ENCODE measurements around the gene IL11. TPM values are rescaled to one million over a fixed set of nuclear protein-coding genes. Genes with fewer than 3 reads are reported as not detected.

IL11 gene
- polyA plus RNA-seq, 12 donors = 0.14 to 0.53 (median 0.30) TPM; not detected in 2

- DNase-seq = no peak
Measured at GRCh38 chr19:55373993-55374757, 3.9 kb upstream of the IL11 start.

GRCh38 chr19:55373306-55373992 lies 3.2 kb upstream of the IL11 start:
- DNase-seq = no peak

DNA sequence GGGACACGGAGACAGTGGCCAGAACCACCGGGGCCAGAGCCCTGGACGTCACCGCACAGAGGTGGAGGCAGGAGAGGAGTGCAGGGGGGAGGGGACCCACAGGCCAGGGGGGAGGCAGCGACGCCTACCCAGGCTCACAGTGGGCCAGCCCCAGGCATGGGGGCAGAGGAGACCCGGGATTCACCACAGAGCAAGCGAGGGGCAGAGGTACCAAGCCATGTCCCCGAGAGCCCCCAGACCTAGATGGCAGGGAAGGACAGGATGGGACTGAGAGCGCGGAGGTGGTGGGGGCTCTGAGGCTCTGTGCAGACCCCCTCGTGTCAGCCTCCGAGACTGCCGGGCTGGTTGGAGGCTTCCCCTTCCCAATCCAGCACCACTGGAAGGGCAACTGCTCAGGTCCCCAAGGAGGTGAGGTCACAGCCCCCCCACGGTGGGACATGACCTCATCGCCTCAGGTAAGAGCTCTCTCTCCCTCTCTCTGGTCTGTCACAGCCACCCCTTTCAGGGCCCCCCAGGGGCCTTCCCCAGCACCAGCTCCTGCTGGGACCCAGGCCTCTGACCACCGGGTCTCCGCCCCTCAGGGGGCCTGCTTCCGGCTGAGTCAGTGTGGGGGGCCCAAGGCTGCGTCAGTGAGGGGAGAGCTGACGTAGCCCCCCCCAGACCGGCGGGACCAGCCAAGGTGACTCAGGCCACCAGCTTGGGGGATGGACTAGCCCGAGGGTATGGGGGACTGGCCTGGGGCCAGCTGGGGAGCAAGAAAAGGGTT lies 2.2 kb upstream of the IL11 start:
- no peak for DNase-seq

DNA sequence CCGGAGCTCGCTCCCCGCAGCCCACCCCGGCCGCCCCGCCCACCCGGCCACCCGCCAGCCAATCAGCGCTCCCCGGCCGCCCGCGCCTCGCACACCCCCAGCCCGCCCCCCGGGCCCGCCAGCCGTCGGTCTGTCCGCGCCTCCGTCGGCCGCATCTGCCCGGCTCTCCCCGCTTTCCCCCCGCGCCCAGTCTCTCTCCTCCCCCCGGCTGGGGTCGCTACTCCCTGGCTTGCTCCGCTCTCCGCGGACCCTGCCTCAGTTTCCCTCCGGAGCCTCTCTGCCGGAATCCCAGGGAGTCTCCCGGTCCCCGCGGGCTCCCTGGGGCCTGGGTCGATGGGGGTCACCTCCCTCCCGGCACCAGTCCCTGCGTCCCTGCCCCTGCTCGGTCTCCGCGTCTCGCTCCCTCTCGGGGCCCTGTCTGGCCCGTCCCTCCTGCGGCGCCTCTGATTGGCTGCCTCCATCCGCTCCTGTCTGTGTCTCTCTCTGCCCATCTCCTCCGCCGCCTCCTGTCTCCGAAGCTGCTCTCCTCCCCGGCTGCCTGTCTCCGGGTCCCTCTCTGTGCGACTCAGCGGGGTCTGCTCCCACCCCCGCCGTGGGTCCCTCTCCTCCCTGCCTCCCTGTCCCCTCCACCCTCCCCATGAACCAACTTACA lies 484 bp downstream of the IL11 start:
- no peak for DNase-seq

GRCh38 chr19:55368701-55369563 lies 1.3 kb downstream of the IL11 start:
- DNase-seq = no peak

- no peak for DNase-seq
Measured at GRCh38 chr19:55368106-55368505, 2.2 kb downstream of the IL11 start.

GRCh38 chr19:55366790-55367189 lies 3.5 kb downstream of the IL11 start:
- DNase-seq = no peak

- no peak for DNase-seq
Measured at GRCh38 chr19:55365964-55366363, 4.3 kb downstream of the IL11 start.

DNA sequence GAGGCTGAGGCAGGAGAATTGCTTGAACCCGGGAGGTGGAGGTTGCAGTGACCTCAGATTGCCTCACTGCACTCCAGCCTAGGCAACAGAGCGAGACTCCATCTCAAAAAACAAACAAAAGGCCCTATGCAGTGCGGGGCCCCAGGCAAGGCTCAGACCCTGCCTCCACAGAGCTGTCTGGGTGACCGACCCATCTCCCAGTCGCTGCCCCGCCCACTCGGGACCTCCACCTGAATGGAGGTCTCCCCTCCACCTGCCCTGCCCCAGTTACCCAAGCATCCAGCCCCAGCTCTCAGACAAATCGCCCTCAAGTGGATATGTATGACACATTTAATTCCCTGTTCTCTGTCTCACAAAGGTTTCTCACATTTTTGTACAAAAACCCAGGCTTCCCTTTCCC lies 5.0 kb downstream of the IL11 start:
- DNase-seq = no peak

GRCh38 chr19:55362990-55363716 lies 7.1 kb downstream of the IL11 start, which contains the start of gene GARIN5B:
GARIN5B (minus strand) TSS chr19:55363260; CDS start chr19:55363066, 194 bp downstream.
- no peak for DNase-seq

GRCh38 chr19:55362174-55362989 lies 7.9 kb downstream of the IL11 start:
- DNase-seq = no peak

GRCh38 chr19:55360902-55361301 lies 9.4 kb downstream of the IL11 start:
- no peak for DNase-seq

- no peak for DNase-seq
Measured at GRCh38 chr19:55358943-55359908, 11.0 kb downstream of the IL11 start.

DNA sequence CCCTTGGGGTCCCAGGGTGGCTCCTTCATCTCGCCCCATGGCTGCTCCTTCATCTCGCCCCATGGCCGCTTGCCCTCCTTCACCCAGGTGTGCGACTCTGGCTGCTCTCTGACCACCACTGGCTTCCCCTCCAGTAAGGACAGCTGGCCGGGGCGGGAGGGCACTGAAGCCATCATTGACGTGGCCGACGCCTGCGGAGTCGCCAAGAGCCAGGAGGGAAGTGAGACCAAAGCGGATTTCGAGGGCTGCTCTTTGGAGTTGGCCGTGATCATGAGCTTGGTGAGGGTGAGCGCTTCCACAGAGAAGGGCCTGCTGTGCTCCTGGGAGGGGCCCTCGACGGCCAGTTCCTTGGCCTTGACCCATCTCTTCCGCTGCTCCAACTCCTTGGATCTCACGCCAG lies 11.8 kb downstream of the IL11 start:
- DNase-seq = no peak

- DNase-seq = no peak
Measured at GRCh38 chr19:55355213-55355821, 14.9 kb downstream of the IL11 start.

GRCh38 chr19:55354698-55355212 lies 15.5 kb downstream of the IL11 start, which contains the start of gene COX6B2:
COX6B2 (minus strand) TSS chr19:55354719; CDS start chr19:55354521, 198 bp downstream.
- no peak for DNase-seq

Data from muscle of arm (tissue), 12 donors.